Superior temporal gyrus (tissue), 1 donor: ENCODE measurements around the gene ATP8B3.

ENCODE experiments used
- DNase-seq: peaks from one replicate; pipeline ENCODE4 v3.0.0-alpha.2; 2016; ENCODE audit errors: extremely low spot score

Gene ATP8B3

GRCh38 chr19:1744822-1745563, 67.1 kb downstream of the ATP8B3 start:
- no peak for DNase-seq

GRCh38 chr19:1744133-1744665, 67.9 kb downstream of the ATP8B3 start:
- no peak for DNase-seq

- DNase-seq = no peak
Observed at GRCh38 chr19:1742989-1743696, 68.9 kb downstream of the ATP8B3 start.

GRCh38 chr19:1739960-1740629, 72.0 kb downstream of the ATP8B3 start:
- no peak for DNase-seq

GRCh38 chr19:1736927-1737326, 75.1 kb downstream of the ATP8B3 start:
- DNase-seq = no peak

GRCh38 chr19:1736280-1736679, 75.8 kb downstream of the ATP8B3 start:
- no peak for DNase-seq

GRCh38 chr19:1734321-1734966, 77.6 kb downstream of the ATP8B3 start:
- DNase-seq = no peak
